Activated effector memory CD4-positive, alpha-beta T cell treated with Interleukin-2 at 50 U/mL for 16 hours (primary cell): ENCODE data around the gene RAD18.

ENCODE experiments used
- DNase-seq: peaks from one replicate; pipeline ENCODE4 v3.0.0-alpha.2; 2020

The RAD18 gene

DNA sequence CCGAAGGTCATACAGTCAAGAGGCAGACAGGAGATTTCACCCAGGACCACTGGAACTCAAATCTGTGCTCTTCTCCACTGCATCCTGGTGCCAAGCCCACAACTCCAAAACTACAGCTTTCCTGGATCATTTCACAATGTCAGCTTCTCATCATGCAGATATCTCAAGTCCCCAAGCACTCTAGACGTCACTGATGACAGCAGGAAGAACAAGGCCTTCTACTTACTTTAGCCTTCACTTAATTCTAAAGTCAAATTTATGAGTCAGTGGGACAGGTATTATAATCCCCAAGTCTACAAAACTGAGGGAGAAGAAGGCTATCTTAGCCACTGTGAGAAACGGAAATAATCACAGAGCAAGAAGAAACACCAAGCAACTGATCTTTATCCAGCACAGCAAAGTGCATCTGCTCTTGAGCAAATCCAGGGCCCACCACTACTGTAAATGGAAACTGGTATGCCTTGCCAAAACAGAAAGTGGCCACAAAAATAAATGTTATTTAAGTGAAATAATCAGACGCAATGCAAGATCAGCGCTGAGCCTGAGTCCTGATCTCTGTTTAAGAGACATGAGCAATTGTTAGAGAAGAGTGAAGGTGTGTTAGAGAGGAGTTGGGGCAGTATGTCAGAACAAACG is 928 bp downstream of the RAD18 start:
- DNase-seq = no peak

DNA sequence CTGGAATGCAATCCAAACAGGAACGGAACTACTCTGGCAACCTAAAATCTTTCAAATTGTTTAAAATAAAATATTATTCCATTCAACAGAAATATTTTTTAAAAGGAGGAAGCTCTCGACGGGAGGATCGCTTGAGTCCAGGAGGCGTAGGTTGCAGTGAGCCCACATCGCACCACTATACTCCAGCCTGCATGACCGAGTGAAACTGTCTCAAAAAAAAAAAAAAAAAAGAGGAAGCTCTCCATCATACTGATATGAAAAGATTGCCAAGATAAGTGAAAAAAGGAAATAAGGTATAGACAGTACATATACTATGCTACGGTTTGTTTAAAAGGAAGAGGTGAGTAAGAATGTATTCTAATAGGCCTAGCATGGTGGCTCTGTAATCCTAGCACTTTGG is 3.6 kb downstream of the RAD18 start:
- no peak for DNase-seq

GRCh38 chr3:8954938-8955763 is 8.1 kb downstream of the RAD18 start:
- DNase-seq = no peak

DNA sequence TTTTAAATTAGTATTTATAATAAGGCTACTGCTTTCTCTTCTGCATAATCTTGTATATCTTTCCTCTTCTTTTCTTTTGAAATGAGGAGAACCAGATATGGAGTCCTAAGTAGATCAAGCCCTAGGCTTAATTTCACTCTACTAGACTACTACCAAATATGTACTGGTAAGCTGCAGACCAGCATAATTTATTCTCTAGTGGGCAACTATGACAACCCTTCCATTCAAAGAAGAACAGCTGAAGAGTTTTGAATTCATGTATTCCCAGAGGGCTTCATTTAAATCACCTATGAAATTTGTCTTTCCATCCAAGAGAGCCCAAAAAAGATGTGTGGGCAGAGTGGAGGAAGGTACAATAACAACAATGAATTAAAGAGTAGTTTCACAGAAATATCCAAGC is 10.0 kb downstream of the RAD18 start:
- no peak for DNase-seq

- no peak for DNase-seq
These were observed 11.1 kb downstream of the RAD18 start for GRCh38 chr3:8952130-8952529.

- DNase-seq = no peak
These were observed 17.2 kb downstream of the RAD18 start for GRCh38 chr3:8945890-8946600.

GRCh38 chr3:8942746-8943488 is 20.4 kb downstream of the RAD18 start:
- DNase-seq = no peak

DNA sequence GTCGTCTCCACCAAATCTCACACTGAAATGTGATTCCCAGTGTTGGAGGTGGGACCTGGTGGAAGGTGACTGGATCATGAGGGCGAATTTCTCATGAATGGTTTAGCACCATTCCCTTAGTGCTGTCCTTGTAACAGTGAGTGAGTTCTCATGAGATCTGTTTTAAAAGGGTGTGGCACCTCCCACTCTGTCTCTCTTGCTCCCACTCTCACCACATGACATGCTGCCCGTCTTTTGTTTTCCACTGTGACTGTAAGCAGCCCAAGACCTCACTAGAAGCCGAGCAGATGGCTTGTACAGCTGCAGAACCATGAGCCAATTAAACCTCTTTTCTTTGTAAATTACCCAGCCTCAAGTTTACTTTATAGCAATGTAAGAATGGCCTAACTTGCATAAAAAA is 21.2 kb downstream of the RAD18 start:
- DNase-seq = no peak

- no peak for DNase-seq
These were observed 25.3 kb downstream of the RAD18 start for GRCh38 chr3:8938021-8938420.

DNA sequence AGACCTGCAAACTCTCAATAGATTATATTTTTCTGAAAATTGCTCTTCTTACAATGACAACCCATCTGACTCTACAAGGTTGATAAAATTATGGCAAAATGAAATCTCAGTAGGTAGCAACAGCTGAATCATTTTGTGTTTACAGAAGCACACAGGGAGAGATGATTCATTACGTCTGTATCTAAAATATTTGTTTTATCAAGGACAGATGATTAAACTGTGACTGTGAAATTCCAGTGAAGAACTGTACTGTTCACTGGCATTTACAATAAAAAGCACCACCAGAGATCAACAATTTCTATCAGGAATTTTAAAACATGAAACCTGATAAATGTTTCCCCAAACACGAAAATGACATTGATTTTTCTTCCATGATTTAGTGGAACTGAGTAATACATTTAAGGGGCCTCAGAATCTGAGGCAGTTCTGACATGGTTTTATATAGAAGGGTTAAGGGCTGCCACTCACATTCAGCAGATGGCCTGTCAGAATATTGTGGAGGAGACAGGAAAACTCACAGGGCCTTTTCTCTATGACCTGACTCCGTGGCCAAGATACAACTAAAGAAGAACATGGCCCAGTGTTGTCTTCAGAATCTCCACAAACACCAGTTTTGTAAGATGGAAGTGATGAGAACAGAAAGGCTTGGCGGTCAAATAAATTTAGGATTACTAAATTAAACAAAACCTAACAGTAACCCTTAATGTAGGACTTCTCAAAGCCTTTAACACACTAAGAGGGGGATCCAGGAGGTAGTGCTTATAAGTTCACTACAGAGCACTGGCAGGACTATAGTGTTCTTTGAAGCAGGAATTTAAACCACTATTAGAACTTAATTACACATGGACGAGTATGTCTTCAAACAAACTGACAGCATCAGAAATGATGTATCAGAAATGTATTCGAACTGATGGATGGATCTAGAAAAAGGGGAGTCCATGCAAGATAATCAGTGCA is 25.9 kb downstream of the RAD18 start:
- no peak for DNase-seq

- DNase-seq = no peak
These were observed 30.8 kb downstream of the RAD18 start for GRCh38 chr3:8932507-8932906.

DNA sequence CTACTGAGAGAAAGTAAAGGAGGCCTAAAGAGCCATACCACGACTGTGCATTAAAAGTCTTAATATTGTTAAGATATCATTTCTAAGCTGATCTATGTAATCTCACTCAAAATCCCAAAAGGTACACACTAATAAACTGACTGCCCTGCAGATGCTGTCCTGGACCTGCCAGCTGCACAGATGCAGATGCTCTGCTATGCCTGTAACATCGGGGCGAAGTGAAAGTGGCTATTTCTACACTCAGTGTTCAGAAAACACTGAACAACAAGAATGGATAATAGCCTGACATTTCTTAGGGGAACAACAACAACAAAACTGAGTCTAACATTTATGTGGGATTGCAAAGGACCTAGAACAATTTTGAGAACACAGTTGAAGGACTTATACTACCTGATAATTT is 31.9 kb downstream of the RAD18 start:
- DNase-seq = no peak

DNA sequence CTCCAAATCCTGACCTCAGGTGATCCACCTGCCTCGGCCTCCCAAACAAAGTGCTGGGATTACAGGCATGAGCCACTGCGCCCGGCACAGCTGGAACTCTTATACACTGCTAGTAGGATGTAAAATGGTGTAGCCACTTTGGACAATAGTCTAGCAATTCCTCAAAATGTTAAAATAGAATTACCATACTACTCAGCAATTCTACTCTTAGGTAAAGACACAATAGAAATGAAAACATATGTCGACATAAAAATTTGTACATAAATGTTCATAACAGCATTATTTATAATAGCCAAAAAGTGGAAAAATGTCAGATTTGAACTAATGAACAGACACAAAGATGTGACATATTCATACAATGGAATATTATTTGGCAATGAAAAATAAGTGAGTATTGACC is 33.4 kb downstream of the RAD18 start:
- DNase-seq = no peak

DNA sequence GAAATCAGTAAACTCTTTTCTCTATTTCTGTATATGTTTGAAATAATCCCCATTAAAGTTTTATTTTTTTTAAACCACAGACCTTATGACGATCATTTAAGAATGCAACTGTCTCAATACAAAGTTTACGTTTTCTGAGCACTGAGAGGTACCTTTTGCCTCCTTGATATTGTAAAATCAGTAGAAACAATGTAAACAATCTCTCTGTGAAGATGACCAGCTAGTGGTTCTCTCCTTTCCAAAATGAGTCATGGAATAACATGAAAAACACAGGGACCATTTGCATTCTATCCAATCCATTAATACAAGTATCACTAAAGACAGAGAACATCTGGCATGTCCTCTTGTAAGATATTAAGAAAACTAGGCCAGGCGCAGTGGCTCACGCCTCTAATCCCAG is 48.8 kb downstream of the RAD18 start:
- no peak for DNase-seq

DNA sequence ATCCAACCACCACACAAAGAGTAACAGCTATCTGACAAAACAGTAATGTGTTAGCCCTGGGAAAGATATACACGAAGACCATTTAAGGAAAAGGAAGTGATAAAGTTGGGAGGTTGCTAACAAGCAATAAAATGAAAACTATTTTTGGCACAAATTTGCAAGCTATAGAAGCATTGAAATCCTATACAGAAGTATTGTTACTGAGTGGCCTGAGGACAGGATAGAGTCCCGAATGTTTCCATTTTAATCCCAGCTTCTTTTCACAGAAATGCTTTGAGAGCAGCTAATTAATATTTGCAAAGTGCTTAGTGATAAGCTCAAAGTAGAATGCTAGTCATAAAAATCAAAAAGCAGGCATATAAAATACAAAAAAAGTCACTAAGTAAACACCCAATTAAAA is 51.5 kb downstream of the RAD18 start:
- no peak for DNase-seq

GRCh38 chr3:8909160-8909559 is 54.1 kb downstream of the RAD18 start:
- no peak for DNase-seq

DNA sequence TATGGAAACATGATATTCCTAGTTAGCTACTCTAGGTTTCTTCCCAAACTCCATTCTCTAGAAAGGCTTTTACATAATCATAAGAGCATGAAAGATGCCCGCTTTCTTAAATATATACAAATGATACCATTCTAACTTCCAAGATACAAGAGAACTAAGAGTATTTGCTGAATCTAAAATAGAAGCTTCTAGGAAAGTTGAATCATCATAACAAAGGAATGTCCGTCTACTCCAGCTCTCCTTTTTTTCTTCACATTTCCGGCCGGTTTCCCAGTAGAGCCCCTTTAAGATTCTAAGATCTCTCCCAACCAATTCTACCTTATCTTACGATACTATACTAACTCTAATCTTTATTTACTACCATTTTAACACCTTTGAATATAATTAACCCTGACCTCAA is 60.1 kb downstream of the RAD18 start:
- DNase-seq = no peak

- no peak for DNase-seq
These were observed 62.4 kb downstream of the RAD18 start for GRCh38 chr3:8900869-8901268.

GRCh38 chr3:8899876-8900460 is 63.3 kb downstream of the RAD18 start:
- DNase-seq = no peak

- DNase-seq = no peak
These were observed 67.4 kb downstream of the RAD18 start for GRCh38 chr3:8895829-8896228.

- no peak for DNase-seq
These were observed 70.3 kb downstream of the RAD18 start for GRCh38 chr3:8893001-8893400.

DNA sequence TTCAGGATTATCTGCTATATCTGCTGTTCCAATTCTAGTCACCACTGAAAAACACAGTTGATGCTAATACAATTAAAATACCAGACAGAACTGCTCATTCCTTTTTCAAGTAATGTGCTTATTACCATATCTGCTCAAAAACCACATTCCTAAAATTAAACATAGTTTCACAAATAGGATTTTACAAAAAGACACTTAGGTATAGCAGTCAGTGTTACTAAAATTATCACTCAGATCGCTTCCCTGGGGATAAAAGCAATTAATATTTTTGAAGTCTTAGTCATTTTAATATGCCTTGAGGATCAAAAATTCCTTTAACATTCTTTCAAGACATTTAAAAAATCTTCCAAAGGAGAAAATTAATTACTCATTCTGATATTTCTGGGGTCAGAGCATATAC is 71.5 kb downstream of the RAD18 start:
- no peak for DNase-seq
